ENCODE measurements around the gene ISYNA1.

ISYNA1 gene

DNA sequence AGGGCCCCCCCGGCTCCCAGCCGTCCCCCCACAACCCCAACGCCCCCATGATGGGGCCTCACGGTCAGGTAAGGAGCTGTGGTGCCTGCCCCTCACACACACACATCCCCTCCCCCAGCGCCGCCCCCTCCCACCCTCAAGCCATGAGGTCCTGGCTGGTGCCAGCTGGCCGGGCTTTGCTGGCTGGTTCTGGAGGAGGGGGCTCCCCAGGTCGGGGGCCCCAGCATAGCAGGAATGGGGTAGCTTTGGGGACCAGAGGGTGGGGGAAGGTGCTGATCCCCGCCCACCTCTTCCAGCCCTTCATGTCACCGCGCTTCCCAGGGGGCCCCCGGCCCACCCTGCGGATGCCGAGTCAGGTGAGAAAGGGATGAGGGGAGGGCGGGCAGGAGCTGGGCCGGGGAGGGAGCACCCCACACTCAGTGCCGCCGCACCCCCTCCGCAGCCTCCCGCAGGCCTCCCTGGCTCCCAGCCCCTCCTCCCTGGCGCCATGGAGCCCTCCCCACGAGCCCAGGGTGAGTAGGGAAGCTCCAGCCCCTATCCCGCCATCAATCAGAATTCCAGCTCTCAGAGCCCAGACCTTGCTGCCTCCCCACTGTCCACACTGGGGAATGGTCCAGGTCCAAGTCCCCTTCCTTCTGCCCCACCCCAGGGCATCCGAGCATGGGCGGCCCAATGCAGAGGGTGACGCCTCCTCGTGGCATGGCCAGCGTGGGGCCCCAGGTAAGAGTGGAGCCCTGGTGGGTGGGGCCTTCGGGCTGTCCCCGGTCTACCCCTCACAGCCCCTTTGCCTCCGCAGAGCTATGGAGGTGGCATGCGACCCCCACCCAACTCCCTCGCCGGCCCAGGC lies 6.4 kb downstream of the ISYNA1 start:
- no peak for DNase-seq (ENCODE audit: low read depth, low spot score)

DNA sequence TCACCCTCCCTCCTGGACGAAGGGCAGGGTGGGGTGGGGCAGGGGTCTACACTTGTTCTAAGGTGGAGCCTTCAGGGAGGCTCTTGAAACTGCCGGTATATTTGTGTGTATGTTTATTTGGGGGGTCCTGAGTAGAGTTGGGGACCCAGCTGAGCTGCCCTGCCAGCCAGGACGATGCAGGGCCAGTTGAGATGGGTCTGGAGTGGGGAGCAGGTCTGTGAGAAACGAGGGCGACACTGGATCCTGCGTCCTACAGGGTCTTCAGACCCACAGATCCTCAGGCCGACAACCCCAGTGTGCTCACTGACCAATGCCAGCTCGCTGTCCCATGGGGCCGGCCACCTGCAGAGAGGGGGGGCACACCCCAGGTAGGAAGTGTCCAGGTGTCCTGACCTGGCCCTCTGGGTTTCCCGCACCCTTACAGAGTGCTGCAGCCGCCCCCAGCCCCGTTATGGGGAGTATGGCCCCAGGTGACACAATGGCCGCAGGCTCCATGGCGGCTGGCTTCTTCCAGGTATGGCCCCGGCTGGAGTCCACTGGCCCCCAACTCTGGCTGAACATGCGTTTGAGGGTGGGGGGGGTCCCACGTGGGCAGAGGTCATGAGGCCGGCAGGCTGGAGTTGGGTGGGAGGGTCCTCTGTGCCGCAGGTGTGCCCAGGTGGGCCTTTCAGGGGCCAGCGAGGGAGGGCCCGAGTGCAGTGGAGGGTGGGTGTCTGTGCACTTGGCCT lies 7.4 kb downstream of the ISYNA1 start:
- DNase-seq (ENCODE audit: low read depth, low spot score) = no peak

DNA sequence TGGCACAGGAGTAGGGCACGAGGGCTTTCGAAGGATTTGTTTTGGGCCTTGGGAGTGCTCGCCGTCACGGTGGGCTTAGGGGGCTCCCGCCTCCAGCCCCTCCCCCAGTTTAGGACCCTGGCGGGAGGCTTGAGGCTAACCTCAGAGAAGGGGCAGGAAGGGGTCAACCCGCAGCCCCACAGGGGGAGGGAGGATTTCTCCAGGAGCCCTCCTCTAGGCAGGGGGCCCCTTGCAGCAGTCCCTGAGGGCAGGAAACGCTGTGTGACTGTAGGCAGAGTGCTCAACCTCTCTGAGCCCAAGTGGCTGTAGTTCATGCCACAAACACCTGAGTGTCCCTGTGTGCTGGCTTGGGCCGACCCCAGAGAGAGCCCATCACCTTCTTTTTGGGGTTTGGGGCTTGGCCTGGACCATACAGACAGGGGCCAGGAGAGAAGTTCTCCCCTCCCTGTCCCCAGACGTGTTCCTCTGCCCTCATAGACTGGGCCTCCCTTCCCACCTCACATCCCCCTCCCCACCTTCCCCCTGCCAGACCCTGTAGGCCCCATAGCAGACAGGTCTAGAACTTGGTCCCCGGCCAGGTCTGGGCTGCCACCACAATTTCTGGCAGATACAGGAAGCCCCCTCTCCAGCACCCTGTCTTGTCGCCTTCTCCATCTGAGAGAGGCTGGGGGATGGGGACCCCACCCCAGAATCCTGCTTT lies 8.1 kb downstream of the ISYNA1 start:
- DNase-seq (ENCODE audit: low read depth, low spot score) = no peak

DNA sequence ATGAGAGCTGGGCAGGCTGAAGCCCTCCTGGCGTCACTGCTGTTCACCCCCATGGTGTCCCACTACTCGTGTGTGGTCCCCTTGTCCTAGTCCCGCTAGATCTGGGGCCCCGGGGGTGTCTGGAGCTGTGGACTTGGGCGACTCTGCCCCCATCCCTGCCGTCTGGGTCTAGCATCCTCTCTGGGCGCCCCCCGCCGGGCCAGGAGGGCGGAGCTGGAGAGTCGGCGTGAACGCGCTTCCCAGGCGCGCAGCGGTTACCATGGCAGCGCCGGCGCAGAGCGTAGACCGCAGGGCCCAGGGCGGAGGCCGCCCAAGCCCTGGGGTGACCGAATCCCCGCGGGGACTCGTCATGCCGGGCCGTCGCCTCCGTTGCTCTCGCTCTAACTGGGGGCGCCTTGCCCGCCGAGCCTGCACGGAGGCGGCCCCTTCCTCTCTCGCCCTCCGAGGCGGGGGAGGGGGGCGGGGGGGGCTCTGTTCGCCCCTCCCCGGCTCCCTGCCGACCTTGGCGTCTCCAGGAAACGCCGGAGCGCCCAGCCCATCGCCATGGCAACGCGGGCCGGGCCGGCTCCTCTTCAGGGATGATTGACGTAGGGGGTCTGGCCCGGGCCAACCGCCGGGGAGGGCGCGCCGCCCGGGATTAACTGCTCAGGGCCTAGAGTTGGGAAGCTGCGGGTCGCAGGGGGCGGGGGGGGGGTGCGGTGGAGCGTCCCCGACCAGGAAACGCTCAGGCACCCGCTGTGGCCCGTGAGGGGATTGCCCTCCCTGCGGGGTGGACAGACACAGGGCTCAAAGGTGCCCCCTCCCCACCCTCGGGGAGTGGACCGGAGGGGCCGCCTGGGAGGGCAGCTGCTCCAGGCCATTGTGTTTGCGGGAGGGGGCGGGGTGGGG lies 8.9 kb downstream of the ISYNA1 start:
- no peak for DNase-seq (ENCODE audit: low read depth, low spot score)

DNA sequence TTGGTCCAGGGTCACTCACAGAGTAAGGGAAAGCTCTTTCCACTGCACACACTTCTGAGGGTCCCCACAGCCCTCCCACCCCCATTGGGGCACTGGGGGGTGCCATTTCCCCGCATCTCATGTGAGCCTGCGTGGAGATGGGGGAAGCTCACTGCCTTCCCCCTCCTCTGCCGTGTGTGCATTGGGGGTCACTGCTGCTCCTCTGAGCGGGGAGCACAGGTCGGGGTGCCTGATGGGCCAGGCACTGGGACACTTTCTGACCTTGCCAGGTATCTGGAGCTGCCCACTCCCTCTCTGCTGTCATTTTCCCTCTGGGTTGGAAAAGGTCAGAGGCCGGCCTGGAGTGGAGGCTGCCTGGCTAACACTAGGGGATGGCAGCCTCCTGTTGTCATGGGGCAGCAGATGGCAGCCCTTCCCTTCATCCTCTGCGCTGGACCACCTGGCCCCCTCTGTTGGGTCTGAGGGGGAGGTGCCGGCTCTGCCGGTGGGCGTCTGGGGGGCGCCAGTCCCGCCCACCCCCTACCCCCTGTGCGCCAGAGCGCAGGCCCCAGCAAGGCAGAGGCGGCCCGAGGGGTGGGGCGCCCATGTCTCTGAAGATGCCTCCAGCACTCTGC lies 9.7 kb downstream of the ISYNA1 start:
- no peak for DNase-seq (ENCODE audit: low read depth, low spot score)

DNA sequence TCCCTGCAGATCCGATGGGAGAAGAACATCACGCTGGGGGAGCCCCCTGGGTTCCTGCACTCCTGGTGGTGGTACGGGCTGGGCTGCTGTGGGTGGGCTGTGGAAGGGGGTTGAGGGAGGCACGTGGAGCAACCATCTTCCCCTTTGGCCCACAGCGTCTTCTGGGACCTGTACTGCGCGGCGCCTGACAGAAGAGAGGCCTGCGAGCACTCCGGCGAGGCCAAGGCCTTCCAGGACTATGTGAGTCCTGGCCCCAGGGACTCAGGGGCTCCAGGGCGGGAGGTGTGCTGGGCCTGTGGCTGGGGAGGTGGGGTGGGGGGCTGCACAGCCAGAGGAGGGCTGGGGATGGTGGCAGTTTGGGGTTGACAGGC lies 10.2 kb downstream of the ISYNA1 start:
- DNase-seq (ENCODE audit: low read depth, low spot score) = no peak

DNA sequence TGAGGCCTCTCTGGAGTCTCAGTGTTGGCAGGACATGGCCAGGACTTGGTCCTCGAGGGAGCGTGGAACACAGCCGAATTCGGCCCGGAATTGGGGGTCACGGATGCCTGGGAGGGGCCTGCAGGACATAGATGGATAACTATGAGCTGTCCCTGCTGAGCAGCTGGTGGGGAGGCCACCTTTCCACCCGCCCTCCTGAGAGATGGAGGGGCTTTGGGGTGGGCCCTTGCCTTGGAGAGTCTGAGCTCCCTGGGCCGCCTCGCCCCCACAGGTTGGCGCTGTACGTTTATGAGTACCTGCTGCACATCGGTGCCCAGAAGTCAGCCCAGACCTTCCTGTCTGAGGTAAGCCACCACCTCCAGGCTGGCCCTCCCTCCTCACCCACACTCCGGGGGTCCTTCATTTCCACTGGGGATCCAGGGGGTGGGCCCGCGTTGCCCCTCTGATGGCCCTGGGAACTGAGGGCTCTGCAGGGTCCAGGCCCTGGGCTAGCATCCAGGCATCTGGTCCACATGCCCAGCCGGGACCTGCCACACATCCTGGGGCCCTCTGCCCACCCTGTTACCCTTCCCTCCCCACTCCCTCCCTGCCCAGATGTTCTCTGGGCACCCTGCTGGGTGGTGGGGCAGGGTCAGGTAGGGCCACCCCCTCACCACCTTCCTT lies 10.7 kb downstream of the ISYNA1 start:
- no peak for DNase-seq (ENCODE audit: low read depth, low spot score)

DNA sequence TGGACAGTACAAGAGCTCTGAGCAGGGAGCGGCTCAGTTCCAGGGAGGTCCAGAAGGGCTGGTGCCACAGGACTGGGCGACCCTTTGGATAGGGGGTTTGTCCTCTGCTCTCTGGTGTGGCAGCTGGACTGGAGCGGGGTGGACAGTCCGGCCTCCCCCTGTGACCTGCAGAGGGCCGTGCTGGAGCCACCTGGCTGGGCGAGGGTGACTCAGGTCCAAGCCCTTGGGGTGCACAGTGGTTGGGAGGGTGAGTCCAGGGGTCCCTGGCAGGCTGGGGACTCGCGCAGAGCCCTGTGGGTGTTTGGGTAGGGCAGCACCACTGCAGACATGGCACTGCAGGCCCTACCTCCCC lies 11.5 kb downstream of the ISYNA1 start:
- no peak for DNase-seq (ENCODE audit: low read depth, low spot score)

DNA sequence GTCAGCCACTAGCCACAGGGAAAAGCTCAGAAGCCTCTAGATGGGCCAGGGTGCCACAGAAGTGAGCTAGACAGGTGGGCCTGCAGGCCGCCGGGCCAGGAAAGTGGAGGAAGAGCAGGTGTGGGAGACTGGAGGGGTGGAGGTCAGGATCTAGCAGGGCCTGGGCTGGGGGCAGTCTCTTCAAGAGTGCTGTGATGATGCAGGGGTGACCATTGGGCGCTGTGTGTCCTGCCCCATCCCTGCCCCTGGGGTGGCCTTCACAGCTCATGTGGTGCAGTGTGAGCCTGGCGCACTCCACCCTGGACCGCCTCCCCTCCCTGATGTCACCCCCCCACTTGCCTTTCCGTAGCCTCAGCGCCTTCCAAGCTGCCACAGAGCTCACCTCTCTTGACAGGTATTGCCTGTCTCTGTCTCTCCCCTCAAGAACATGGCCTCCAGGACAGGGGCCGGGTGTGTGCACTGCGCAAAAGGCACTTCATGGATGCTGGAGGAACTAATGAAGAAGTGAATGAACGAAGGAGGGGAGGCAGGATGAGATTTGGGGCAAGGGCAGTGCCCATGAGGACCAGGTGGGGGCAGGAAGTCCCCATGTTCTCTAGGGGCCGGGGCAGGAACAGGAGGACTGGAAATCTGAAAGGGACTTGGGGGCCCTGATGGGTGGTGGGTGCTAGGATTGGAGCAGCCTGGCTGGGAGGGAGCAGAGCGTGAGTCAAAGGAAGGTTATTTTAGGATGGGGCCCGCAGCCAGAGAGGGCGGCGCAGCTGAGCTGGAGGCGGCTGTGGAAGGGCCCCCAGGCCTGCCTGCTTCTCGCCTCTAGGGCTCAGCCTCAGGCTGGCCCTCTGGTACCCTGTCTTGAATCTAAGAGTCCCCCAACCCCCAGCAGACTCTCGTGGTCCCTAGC lies 12.2 kb downstream of the ISYNA1 start:
- no peak for DNase-seq (ENCODE audit: low read depth, low spot score)

DNA sequence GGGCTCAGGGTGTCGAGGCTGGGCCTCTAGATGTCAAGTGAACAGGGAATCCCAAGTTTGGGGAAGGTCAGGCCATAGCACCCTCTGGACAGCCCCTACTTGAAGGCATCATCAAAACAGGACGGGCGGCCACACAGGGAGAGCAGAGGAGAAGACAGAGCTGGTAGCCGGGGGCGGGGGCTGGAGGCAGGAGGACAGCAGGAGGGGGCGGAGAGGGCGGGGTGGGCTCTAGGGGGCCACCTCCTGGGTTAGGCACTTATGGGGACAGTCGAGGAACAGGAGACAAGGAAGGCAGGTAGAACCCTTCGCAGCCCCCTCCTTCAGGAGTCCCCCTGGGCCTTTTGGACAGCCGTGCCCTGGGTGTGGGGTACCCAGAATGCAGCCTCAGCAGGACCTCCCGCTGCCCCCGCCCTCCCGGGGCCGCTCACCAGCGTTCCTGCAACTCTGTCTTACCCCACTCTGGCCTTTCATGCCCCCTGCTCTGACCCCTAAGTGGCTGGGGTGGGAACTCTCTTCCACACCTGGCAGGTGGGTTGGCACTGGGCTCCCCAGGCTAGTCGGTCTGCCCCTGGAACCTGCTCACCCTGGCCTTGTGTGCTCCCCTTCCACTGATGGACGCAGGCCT lies 12.9 kb downstream of the ISYNA1 start:
- no peak for DNase-seq (ENCODE audit: low read depth, low spot score)

DNA sequence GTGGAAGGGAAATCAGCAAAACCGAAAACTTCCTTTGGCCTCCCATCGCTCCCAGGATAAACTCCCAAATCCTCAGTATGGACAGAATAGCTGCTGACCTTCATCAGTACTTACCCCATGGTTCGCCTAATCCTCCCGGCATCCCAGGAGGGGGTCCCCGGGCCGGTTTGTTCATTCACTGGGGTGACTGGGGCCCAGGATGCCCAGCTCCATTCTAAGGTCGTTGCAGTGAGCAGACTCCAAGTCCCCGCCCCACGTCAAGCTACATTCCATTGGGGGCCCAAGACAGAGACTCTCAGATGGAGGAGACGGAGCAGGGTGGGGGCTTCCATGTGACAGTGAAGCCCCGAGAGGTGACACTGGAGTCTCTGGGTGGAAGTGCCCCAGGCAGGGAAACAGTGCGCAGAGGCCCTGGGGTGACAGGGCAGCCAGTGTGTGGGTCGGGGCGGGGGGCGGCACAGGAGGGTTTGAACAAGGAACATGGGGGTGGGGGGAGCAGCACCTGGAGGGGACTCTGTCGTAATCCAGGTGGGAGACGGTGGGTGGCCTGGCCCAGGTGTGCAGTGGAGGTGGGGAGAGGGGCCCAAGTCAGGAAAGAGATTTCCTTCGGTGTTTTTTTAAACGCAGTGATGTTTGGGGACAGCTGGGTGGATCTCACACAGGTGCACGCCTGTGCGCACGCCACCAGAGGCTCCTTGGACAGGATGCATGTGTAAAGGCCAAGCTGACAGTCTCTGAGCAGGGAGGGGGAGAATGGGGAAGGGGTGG lies 13.6 kb downstream of the ISYNA1 start:
- no peak for DNase-seq (ENCODE audit: low read depth, low spot score)

DNA sequence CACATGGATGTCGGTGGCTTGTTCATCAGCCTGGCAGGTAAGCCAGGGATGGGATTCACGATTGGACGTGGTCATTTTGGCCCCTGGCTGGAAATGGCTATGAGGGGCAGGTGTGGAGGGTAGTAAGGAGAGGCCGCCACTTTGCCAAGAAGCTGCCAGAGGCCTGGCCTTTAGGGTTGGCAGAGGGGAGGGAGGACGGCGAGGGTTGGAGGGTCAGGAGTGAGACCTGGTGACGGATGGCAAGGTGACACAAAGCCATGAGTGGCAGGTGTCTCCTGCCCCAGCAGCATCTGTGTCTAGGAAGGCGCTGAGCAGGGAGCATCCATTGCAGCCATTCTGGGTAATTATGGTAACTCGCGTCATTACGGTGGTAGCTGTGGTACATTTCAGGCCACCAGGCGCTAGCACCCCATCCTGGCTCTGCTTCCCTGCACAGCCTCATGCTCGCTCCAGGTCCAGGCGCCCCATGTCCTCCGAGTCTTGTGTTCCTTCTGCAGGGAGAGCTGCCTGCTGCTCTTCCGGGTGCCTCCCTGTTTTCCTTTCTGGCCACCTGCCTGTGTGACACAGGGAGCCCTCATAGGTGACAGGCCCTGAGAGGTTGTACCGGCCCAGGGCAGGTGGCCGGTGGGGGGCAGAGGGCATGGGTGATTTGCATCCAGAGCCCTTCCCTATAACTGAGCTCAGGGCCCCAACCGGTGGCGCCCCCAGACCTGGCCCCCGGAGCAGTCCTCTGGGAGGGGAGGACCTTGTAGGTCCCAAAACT lies 14.5 kb downstream of the ISYNA1 start:
- DNase-seq (ENCODE audit: low read depth, low spot score) = no peak

DNA sequence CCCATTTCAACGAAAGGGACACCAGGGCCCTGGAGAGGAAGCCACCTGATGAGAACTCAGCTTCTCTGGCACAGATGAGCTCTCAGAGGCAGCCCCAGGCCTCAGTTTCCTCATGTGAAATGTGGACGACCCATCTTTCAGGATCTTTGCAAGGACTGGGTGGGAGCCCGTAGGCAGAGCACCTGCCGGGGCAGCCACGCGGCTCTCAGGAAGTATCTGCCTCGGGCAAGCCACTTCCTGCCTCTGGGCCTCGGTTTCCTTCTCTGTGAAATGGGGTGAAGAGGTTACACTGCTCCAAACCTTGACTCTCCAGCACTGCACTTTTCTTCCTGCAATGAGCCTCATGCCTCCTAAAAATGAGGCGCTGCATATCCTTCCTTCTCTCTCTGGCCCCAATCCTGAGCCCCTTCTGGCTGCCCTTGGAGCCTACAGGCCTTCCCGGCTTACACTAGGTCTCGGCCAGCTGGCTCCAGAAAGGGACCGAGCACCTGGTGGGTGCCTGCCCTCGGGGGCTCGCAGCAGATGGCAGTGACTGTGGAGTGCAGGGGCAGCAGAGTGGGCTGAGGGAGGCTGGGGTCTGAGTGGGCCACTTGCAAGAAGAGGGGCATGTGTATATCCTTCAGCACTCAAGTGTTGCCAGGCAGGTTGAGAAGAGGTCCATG lies 15.3 kb downstream of the ISYNA1 start:
- no peak for DNase-seq (ENCODE audit: low read depth, low spot score)

DNA sequence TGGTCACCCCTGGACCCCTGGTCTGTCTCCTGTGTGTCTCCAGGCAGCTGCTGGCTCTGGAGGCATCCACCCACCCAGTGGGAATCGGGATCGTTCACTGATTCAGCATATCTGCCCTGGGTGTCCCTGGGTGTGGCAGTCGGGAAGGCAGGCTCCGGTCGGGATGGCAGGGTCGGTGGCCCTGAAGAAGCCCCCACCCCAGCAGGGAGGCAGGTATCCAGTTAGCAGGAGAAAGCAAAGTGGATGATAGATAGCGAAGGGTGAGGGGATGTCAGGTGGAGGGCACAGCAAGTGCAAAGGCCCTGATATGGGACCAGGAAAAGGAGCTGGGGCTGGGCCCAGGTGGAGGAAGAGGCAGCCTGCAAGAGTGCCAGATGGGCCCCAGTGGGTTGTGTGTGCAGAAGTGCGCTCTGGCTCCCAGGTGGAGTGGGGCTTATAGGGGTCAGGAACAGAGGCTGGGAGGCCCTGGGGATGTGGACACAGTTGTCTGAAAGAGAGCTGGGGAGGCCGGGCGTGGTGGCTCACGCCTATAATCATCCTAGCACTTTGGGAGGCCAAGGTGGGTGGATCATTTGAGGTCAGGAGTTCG lies 16.5 kb downstream of the ISYNA1 start:
- DNase-seq (ENCODE audit: low read depth, low spot score) = no peak

DNA sequence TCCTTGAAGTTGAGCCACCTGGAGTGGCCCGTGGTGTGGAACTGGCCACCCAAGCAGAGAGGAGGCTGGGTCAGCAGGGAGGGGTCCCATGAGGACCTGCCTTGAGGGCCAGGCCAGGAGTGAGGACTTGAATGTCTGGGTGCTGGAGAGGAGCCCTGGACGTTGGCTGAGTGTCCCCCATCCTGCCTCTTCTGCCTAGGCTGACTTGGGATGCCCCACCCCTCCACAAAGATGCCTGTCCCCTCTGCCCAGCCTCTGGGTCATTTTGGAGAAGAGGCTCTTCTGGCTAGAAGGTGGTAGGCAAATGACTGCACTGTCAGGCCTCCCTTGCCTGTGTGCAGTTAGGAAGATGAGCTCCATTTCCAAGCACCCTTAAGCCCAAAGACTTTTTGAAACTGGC lies 17.0 kb downstream of the ISYNA1 start:
- DNase-seq (ENCODE audit: low read depth, low spot score) = no peak

DNA sequence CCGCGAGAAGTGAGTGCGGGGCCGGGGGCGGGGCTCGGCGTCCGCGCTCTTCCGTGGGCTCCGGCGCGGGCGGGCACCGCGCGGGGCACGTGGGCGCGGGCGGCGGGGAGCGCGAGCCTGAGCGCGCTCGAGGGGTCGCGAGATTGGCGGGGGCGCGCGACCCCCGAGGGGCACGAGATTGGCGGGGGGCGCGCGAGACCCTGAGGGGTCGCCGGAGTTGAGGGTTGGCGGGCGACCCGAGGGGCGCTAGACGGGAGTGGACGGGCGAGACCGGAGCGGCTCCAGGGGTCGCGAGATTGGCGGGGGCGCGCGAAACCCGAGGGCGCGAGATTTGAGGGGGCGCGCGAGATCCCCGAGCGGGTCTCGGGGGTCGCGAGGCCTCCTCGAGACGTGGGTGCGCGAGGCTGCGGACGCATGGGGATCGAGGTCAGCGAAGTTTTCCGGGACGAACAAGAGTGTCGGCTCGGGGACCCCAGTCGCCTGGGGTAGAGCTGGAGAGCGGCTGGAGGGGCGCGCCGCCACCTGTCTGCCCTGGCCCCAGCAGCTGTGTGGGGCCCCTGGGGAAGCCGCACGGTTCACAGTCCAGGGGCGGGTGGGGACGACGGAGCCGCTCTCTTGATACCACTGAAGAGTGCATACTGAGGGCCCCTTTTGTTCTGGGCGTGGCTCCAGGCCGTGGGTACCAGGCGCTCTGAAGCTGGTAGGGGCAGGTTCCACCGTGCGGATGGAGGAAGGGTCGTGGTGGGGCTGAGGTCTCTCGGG lies 18.1 kb downstream of the ISYNA1 start:
- no peak for DNase-seq (ENCODE audit: low read depth, low spot score)

Measured in iPS DF 19.7 (cell line).